Right cardiac atrium (tissue), 5 donors: Measurements from ENCODE around the gene TMEM81. TPM values are rescaled to one million over a fixed set of nuclear protein-coding genes. Genes with fewer than 3 reads are reported as not detected.

Source experiments
- polyA plus RNA-seq: library from polyadenylated mRNA; stranded (reverse); fragments of 200-250 nt; gene quantifications from one replicate; pipeline ENCODE4 v1.2.3, GENCODE V29; 2013
- total RNA-seq, 4 donors: library from RNA; stranded (reverse); fragmentation: NEBNext Ultra II Directional; extraction: Animal tissue kit (Norgen Biotek cat#: 25700); gene quantifications; one replicate each; pipeline ENCODE4 v1.2.1, GENCODE V29; 2021
- donor health status: healthy with polysubstance abuse.
- donor health status: DM: no; HTN: yes; CAD: no.
- donor health status: DM: no; HTN: no; CAD: no.
- donor health status: DM: no; HTN: yes; CAD: no; lungs with severe emphysema.
- donor health status: DM: yes; HTN: yes; CAD: no.

The TMEM81 gene
- total and polyA plus RNA-seq, 5 donors: 1.6 to 3.5 (median 2.6) TPM

Other genes starting within 250 kb of the TMEM81 start
- 10 to 100 TPM; 59.5 to 94.2 (median 67.1) TPM for gene NFASC, start 213.6 kb downstream of the TMEM81 start, total RNA-seq
- 44.2 TPM for gene NFASC, start 213.6 kb downstream of the TMEM81 start, polyA plus RNA-seq
- 1 to 10 TPM in 3 of 4 donors, under 1 TPM in 1; 0.78 to 1.8 (median 1.4) TPM for gene CNTN2, start 41.2 kb downstream of the TMEM81 start, total RNA-seq
- 1.4 TPM for gene CNTN2, start 41.2 kb downstream of the TMEM81 start, polyA plus RNA-seq
- gene RBBP5, start 37.5 kb upstream of the TMEM81 start, total RNA-seq: 10 to 100 TPM in 3 of 4 donors, 1 to 10 TPM in 1; 9.9 to 13.1 (median 11.7) TPM
- gene RBBP5, start 37.5 kb upstream of the TMEM81 start, polyA plus RNA-seq: 5.4 TPM
- gene DSTYK, start 127.2 kb upstream of the TMEM81 start, total RNA-seq: 10 to 100 TPM in 1 of 4 donors, 1 to 10 TPM in 3; 7.9 to 10.1 (median 8.6) TPM
- 4.9 TPM for gene DSTYK, start 127.2 kb upstream of the TMEM81 start, polyA plus RNA-seq
- 10 to 100 TPM in 3 of 4 donors, 1 to 10 TPM in 1; 6.5 to 15.9 (median 13.2) TPM for gene TMCC2, start 143.5 kb upstream of the TMEM81 start, total RNA-seq
- gene TMCC2, start 143.5 kb upstream of the TMEM81 start, polyA plus RNA-seq: 15.7 TPM
- gene NUAK2, start 237.3 kb upstream of the TMEM81 start, total RNA-seq: 1 to 10 TPM in 3 of 4 donors, under 1 TPM in 1; 0.50 to 1.6 (median 1.4) TPM
- 0.86 TPM for gene NUAK2, start 237.3 kb upstream of the TMEM81 start, polyA plus RNA-seq